Gastrocnemius medialis (tissue), 4 donors: ENCODE data around the gene HSD11B1L. TPM values are rescaled to one million over a fixed set of nuclear protein-coding genes. Genes with fewer than 3 reads are reported as not detected.

Source experiments
- ATAC-seq, 2 donors: fragments of 150-250 bp; one replicate each; pipeline ENCODE4 v1.9.1; 2016
- DNase-seq, 2 donors: peaks; one replicate each; pipeline ENCODE4 v3.0.0-alpha.2; 2019
- H3K27ac ChIP-seq, 4 donors: fragments of 200-600 bp; sonication (generic); 1 replicate in 1 of 4; 2 replicates in 3 of 4; pipeline ENCODE4 v1.5.1; 2016 to 2018; ENCODE audit warnings: mild to moderate bottlenecking in 2 of 4, moderate library complexity in 1 of 4
- H3K27me3 ChIP-seq, 3 donors: fragments of 200-600 bp; sonication (generic) in 2 of 3; 1 replicate in 1 of 3; 2 replicates in 2 of 3; pipeline versions ENCODE4 v1.5.1 to v1.6.0; 2016 to 2019; ENCODE audit warnings: mild to moderate bottlenecking in 1 of 3, moderate library complexity in 1 of 3
- H3K36me3 ChIP-seq, 2 donors: fragments of 200-600 bp; sonication (generic) in 1 of 2; one replicate each; pipeline ENCODE4 v1.5.1; 2017 to 2018
- H3K4me1 ChIP-seq, 2 donors: fragments of 200-600 bp; sonication (generic) in 1 of 2; one replicate each; pipeline ENCODE4 v1.5.1; 2016 to 2017; ENCODE audit warnings: mild to moderate bottlenecking in 2 of 2
- H3K4me3 ChIP-seq, 4 donors: fragments of 200-600 bp; sonication (generic) in 3 of 4; 1 replicate in 1 of 4; 2 replicates in 3 of 4; pipeline ENCODE4 v1.5.1; 2016 to 2019; ENCODE audit warnings: mild to moderate bottlenecking in 2 of 4
- H3K9me3 ChIP-seq, 3 donors: fragments of 200-600 bp; sonication (generic) in 2 of 3; 1 replicate in 1 of 3; 2 replicates in 2 of 3; pipeline ENCODE4 v1.5.1; 2016 to 2019
- POLR2A ChIP-seq, 2 donors: fragments of 450-650 bp; IDR thresholded peaks; one replicate each; pipeline ENCODE4 v1.6.1; 2017; ENCODE audit warnings: antibody characterized with exemption in 2 of 2, mild to moderate bottlenecking in 2 of 2, moderate library complexity in 2 of 2
- in situ Hi-C, 4 donors: fragments of 200-750 bp; cut with MboI; loops; one replicate each; pipeline versions ENCODE4 v1.15.0 to v1.8.0; 2017; ENCODE audit warnings: low sequenced_read_pairs in 4 of 4
- intact Hi-C: fragments of 100-400 bp; cut with DNase I; formaldehyde crosslinking; loops from one replicate; pipeline ENCODE4 v1.15.1; 2023; ENCODE audit warnings: low total_unique reads
- total RNA-seq, 4 donors: library from RNA; depleted of rRNA; stranded (reverse); fragments of >200 nt; gene quantifications; one replicate each; pipeline versions ENCODE4 v1.1.0 to v1.2.3, GENCODE V29; 2016
- TF ChIP-seq, protein P1 (sequence below), 5 experiments: fragments of 450-650 bp in 3 of 5; fragments of 200-600 bp in 2 of 5; sonication (generic) in 2 of 5; IDR thresholded peaks in 4 of 5; conservative IDR thresholded peaks in 1 of 5; 1 replicate in 4 of 5; 2 replicates in 1 of 5; pipeline ENCODE4 v1.5.1; 2016 to 2019; ENCODE audit warnings: antibody characterized with exemption in 5 of 5, mild to moderate bottlenecking in 3 of 5, moderate library complexity in 3 of 5

Gene HSD11B1L
- total RNA-seq, 4 donors from 2014 or later: 5.8 to 33.2 (median 21.5) TPM

DNA sequence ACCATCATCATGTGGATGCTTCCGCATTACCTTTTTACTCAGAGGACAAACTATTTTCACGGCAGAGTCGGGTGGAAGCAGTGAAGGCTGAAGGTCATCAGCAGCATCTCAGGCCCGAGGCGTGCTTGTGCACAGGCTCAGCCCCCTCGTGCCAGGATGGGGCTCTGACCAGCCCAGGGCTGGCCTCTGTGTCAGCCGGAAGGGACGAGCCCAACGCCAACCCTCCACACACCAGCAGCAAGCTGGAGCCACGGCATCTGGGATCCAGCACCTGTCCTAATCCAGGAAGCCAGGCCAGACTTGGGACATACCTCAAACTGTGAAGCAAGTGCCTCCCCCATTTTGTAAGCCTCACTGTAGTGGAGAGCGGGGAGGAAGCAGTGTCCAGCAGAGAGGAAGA is 11.6 kb upstream of the HSD11B1L start:
- Histone ChIP-seq H3K4me1 (peaks cover 0 to 7% of the 10 kb centered on the region in 2 donors), H3K27me3 (no peaks in the 10 kb centered on the region), H3K36me3 (peaks cover 0 to 57% of the 10 kb centered on the region in 2 donors), H3K4me3 (no peak overlapping the region), H3K9me3 (no peaks in the 10 kb centered on the region), H3K27ac (no peak overlapping the region)
- TF ChIP-seq, protein P1, sequence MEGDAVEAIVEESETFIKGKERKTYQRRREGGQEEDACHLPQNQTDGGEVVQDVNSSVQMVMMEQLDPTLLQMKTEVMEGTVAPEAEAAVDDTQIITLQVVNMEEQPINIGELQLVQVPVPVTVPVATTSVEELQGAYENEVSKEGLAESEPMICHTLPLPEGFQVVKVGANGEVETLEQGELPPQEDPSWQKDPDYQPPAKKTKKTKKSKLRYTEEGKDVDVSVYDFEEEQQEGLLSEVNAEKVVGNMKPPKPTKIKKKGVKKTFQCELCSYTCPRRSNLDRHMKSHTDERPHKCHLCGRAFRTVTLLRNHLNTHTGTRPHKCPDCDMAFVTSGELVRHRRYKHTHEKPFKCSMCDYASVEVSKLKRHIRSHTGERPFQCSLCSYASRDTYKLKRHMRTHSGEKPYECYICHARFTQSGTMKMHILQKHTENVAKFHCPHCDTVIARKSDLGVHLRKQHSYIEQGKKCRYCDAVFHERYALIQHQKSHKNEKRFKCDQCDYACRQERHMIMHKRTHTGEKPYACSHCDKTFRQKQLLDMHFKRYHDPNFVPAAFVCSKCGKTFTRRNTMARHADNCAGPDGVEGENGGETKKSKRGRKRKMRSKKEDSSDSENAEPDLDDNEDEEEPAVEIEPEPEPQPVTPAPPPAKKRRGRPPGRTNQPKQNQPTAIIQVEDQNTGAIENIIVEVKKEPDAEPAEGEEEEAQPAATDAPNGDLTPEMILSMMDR (IDR thresholded peaks at IDR 0.05 in 4 of 5, conservative IDR thresholded peaks at IDR 0.05 in 1 of 5): no peak
- no peak for TF ChIP-seq POLR2A (IDR thresholded peaks at IDR 0.05)
- in situ Hi-C loops (no loop called here), intact Hi-C loops (no loop called here)
- ATAC-seq (no peak), DNase-seq (no peak)

DNA sequence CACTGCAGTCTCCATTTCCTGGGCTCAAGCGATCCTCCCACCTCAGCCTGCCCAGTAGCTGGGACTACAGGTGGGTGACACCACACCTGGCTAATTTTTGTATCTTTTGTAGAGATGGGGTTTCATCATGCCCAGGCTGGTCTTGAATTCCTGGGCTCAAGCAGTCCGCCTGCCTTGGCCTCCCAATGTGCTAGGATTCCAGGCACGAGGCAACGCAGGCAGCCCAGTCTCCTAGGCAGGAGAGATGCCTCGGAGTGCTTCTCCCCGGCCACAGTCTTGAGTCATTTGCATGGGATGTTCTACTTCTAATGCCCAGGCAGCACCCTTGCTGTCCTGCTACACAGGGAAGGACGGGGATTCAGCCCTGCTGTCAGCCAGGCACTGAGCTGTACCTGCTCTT is 9.2 kb upstream of the HSD11B1L start:
- in situ Hi-C loops: loop anchor here in 1 of 4 donors (10.0 kb wide), 1 partner anchor 47 kb away; the partner anchor contains the start of genes SAFB and SAFB2
- DNase-seq (no peak), ATAC-seq (no peak)
- intact Hi-C loops: no loop called here
- no peak overlapping the region for H3K27ac ChIP-seq
- H3K27me3 ChIP-seq: no peaks in the 10 kb centered on the region
- H3K9me3 ChIP-seq: no peaks in the 10 kb centered on the region
- TF ChIP-seq POLR2A (IDR thresholded peaks at IDR 0.05): no peak
- TF ChIP-seq, protein P1 (IDR thresholded peaks at IDR 0.05 in 4 of 5, conservative IDR thresholded peaks at IDR 0.05 in 1 of 5): no peak
- H3K36me3 ChIP-seq: peaks cover 0 to 33% of the 10 kb centered on the region in 2 donors
- peaks cover 4 to 7% of the 10 kb centered on the region in 2 donors for H3K4me1 ChIP-seq
- no peak overlapping the region for H3K4me3 ChIP-seq

DNA sequence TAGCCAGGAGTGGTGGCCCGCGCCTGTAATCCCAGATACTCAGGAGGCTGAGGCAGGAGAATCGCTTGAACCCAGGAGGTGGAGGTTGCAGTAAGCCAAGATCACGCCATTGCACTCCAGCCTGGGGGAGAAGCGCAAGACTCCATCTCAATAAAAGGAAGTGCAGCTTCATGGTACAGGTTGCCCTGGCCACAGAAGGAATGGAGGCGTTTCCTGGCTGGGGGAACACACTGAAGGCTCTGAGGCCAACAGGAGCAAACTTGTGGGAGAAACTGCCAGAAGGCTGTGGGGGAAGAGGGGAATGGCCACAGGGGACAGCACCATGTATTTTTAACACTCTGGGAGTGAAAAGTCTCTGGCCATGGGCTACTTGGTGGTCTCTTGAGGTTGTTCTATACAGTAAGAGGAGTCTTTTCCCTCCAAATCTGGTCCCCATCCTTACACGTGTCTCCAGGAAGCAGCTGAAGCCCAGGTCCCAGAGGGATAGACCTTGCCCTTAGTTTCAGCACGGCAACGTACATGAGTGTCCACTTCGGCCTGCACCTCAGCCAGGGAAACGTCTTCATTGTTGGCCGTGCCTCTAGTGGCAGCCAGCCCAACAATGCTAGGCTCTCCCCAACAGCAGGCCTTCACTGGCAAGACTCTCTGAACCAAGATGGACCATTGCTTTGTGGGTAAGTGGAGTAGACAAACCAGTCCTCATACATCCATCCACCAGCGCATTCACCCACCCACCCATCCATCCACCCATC is 7.9 kb upstream of the HSD11B1L start:
- no peak overlapping the region for H3K27ac ChIP-seq
- no peak for DNase-seq

DNA sequence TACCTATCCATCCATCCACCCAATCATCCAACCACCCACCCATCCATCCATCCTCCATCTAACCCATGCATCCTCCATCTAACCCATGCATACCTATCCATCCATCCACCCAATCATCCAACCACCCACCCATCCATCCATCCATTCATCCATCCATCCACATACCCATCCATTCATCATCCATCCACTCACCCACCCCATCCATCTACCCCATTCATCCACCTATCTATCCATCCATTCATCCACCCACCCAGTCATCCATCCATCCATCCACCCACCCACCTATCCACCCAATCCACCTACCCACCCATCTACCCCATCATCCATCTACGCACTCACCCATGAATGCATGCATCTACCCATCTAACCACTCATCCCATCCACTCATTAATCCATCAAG is 7.1 kb upstream of the HSD11B1L start:
- in situ Hi-C loops (loop anchor here in 1 of 4 donors (10.0 kb wide), 1 partner anchor 49 kb away; the partner anchor contains the start of genes SAFB and SAFB2), intact Hi-C loops (no loop called here)
- no peak overlapping the region for H3K27ac ChIP-seq
- DNase-seq (no peak), ATAC-seq (no peak)
- H3K4me3 ChIP-seq: no peak overlapping the region
- peaks cover 0 to 21% of the 10 kb centered on the region in 2 donors for H3K36me3 ChIP-seq
- no peaks in the 10 kb centered on the region for H3K27me3 ChIP-seq
- peaks cover 4 to 8% of the 10 kb centered on the region in 2 donors for H3K4me1 ChIP-seq
- H3K9me3 ChIP-seq: no peaks in the 10 kb centered on the region
- TF ChIP-seq, protein P1 (IDR thresholded peaks at IDR 0.05 in 4 of 5, conservative IDR thresholded peaks at IDR 0.05 in 1 of 5): no peak

More for the DNA sequence above, 7.9 kb upstream of the HSD11B1L start:
- TF ChIP-seq, protein P1 (IDR thresholded peaks at IDR 0.05 in 4 of 5, conservative IDR thresholded peaks at IDR 0.05 in 1 of 5): no peak
- no peak for TF ChIP-seq POLR2A (IDR thresholded peaks at IDR 0.05)
- Histone ChIP-seq H3K27me3 (no peaks in the 10 kb centered on the region), H3K4me3 (no peak overlapping the region), H3K36me3 (peaks cover 0 to 22% of the 10 kb centered on the region in 2 donors), H3K9me3 (no peaks in the 10 kb centered on the region), H3K4me1 (peaks cover 4 to 8% of the 10 kb centered on the region in 2 donors)
- ATAC-seq: no peak
- in situ Hi-C loops (loop anchor here in 1 of 4 donors (10.0 kb wide), 1 partner anchor 48 kb away; the partner anchor contains the start of genes SAFB and SAFB2), intact Hi-C loops (no loop called here)
